GM12864 (cell line): ENCODE data around the gene TMEM200C.

ENCODE experiments used
- DNase-seq: peaks from one replicate; pipeline ENCODE4 v3.0.0-alpha.2; 2011; ENCODE audit warnings: low read depth
- H3K4me3 ChIP-seq: 2 replicates; pipeline ENCODE4 v1.5.1; 2011; ENCODE audit warnings: mild to moderate bottlenecking, low read depth, low read length, control low read depth
- CTCF ChIP-seq: IDR thresholded peaks from 2 replicates; pipeline ENCODE4 v1.5.1; 2011; ENCODE audit warnings: low read depth, mild to moderate bottlenecking, moderate library complexity, low read length, control low read depth, inconsistent platforms; ENCODE audit errors: missing control alignments

Gene TMEM200C

GRCh38 chr18:5909125-5909524, 13.8 kb upstream of the TMEM200C start:
- no peak for DNase-seq
- TF ChIP-seq CTCF, result no peak
- H3K4me3 ChIP-seq, result no peak overlapping the region

GRCh38 chr18:5903386-5903785, 8.1 kb upstream of the TMEM200C start:
- TF ChIP-seq CTCF, result no peak
- DNase-seq, result no peak
- no peak overlapping the region for H3K4me3 ChIP-seq

- H3K4me3 ChIP-seq, result no peak overlapping the region
- DNase-seq, result no peak
These were observed 4.9 kb upstream of the TMEM200C start for GRCh38 chr18:5900262-5900661.

GRCh38 chr18:5899835-5900234, 4.5 kb upstream of the TMEM200C start:
- H3K4me3 ChIP-seq, result no peak overlapping the region
- no peak for TF ChIP-seq CTCF
- DNase-seq, result no peak

More at GRCh38 chr18:5900262-5900661, 4.9 kb upstream of the TMEM200C start:
- TF ChIP-seq CTCF, result no peak

GRCh38 chr18:5895876-5896740, 786 bp upstream of the TMEM200C start:
- peak overlapping the region; percentile 26 for H3K4me3 ChIP-seq
- no peak for TF ChIP-seq CTCF
- DNase-seq, result no peak

- no peak for TF ChIP-seq CTCF
- DNase-seq, result no peak
- peak overlapping the region; percentile 31; the same call in 1 of the 2 replicates for H3K4me3 ChIP-seq
These were observed 567 bp downstream of the TMEM200C start for GRCh38 chr18:5894611-5895298.
